Stimulated activated CD4-positive, alpha-beta T cell treated with anti-CD3 and anti-CD28 coated beads, Interleukin-4, amount 100 ng/mL, for 48 hours (primary cell): ENCODE data around the gene RTN4R.
A peak's percentile ranks its signal among the peaks of the same experiment; 100 is the strongest.

Source experiments
- DNase-seq, 2 donors: peaks; one replicate each; pipeline ENCODE4 v3.0.0-alpha.2; 2020; ENCODE audit warnings: low read depth in 2 of 2

Gene RTN4R

GRCh38 chr22:20257212-20258020 is 10.7 kb downstream of the RTN4R start:
- DNase-seq: no peak

GRCh38 chr22:20256551-20257211 is 11.4 kb downstream of the RTN4R start:
- no peak for DNase-seq

DNA sequence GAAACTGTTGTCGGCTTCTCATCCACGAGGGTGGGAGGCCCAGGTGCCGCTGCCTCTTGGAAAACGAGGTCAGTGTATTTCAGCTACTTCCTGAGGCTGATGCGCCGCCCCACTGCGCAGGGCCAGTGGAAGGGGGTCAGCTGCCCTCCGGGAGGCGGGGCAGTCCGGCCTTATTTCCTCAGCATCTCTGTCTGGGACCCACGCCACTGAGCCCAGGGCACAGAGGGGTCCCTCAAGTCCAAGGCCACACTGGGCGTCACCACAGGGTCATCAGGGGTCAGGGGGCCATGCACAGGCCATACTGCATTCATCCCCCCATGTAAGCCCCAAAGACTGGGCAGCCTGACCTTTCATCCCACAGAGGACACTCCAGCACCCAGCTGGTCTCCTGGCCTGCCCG is 12.1 kb downstream of the RTN4R start:
- DNase-seq: no peak

GRCh38 chr22:20254975-20255946 is 12.9 kb downstream of the RTN4R start:
- no peak for DNase-seq

DNA sequence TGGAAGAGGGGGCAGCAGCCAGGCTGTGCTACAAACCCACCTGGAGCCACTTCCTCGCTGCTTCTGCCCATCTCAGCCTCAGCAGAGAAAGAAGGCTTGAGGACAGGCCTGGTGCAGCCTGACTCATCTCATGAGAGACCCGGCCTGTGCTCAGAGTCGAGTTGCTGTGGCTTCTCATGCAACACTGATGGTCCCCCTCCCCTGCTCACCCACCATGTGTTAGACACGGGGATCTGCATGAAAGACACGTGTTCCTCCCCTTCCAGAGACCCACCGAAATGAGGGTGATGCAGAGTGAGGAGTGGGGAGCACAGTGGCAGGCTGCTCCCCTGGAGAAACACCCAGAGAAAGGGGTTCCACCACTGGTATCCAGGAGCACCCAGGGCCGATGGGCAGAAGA is 15.0 kb downstream of the RTN4R start:
- DNase-seq: no peak

DNA sequence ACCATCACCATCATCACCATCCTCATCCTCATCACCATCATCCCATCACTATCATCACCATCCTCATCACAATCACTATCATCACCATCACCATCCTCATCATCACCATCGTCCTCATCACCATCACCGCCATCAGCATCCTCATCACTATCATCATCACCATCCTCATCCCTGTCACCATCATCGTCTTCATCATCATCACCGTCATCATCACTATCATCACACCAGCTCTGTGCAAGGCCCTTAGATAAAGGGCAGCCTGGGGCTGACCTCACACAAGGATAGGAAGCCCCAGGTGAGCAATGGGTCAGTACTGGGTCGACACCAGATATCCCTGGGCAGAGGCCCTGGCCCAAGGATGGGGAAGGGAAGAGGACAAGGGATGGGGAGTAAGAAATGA is 16.1 kb downstream of the RTN4R start:
- DNase-seq: no peak

GRCh38 chr22:20251491-20251890 is 16.6 kb downstream of the RTN4R start:
- DNase-seq: no peak

- no peak for DNase-seq
These were observed 18.2 kb downstream of the RTN4R start for GRCh38 chr22:20249797-20250354.

DNA sequence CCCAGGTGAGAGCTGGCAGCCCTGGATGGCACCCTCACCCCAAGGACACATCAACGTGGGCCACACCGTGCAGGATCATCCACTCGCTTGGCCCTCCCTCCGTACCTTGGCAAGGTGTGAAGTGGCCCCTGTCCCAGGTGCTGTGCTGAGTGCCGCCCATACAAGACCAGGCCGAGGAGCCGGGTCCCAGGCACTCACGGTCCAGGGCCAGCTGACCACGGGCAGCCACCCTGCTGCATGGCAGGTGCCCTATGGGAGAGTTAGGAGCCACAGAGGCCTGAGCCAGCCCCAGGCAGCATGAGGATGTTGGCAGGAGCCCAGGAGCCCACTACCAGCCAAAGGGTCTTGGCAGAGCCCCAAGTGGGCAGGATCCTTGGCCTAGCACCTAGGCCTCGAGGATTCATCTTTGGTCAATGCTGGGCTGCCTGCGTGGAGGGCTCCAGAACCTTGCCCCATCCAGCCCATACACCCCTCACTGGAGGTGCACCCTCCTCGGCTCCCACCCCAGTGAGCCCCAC is 19.6 kb downstream of the RTN4R start:
- DNase-seq: no peak

- DNase-seq: no peak
These were observed 20.4 kb downstream of the RTN4R start for GRCh38 chr22:20247608-20248171.

DNA sequence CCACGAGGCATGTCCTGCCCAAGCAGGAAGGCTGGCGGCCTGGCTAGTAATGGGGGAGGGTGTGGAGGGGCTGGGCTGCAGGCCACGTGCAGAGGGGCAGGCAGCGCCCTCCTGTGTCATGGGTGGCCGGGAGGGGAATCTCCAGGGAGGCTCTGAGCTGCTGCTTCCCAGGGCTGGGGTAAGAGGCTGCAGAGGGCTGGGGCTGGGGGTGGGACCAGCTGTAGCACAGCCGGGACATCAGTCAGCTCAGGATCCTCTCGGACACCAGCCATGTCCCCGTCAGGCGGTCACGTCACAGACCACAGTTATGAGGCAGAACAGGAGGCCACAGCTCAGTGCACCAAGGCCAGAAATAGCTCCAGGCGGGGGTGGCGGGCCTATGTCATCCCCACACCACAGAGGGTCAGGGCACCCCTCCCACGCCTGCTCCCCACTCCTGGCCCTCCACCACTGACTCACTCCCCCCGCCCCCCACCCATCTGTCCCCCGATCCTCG is 21.1 kb downstream of the RTN4R start:
- no peak for DNase-seq

- DNase-seq: no peak
These were observed 21.6 kb downstream of the RTN4R start for GRCh38 chr22:20246368-20247009.

GRCh38 chr22:20245577-20246367 is 22.3 kb downstream of the RTN4R start:
- DNase-seq: no peak

- no peak for DNase-seq
These were observed 23.2 kb downstream of the RTN4R start for GRCh38 chr22:20244691-20245576.

- DNase-seq: no peak
These were observed 23.9 kb downstream of the RTN4R start for GRCh38 chr22:20244250-20244648.

- DNase-seq: peak; percentile 37 to 40
These were observed 24.4 kb downstream of the RTN4R start for GRCh38 chr22:20243537-20244249.

DNA sequence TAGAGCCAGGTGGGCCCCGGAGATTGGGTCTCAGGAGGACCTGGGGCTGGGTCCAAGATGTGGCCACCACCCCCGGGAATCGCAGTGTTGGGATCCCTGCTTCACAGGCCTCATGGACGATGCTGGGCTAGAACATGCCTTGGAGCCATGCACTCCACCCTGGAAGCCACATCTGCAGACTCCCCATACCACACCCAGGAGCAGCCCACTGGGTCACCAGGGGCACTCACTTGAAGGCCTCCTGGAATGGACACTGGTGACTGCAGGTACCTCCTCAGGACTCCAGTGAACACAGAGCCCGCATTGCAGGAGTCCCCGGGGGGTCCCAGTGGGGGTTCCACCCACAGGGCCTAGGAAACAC is 25.0 kb downstream of the RTN4R start:
- no peak for DNase-seq
